NCI-H2196 (cell line): ENCODE data around the gene PPP2R3B.
"Not testable (repeated sequence)": the region's sequence is repeated elsewhere in the genome, so short reads cannot be mapped to it uniquely, and the experiment has no call there.

Experiments used
- DNase-seq: peaks from one replicate; lab custom pipeline; 2025; ENCODE audit not compliant: unreplicated experiment; lab: John Stamatoyannopoulos, UW

The PPP2R3B gene

DNA sequence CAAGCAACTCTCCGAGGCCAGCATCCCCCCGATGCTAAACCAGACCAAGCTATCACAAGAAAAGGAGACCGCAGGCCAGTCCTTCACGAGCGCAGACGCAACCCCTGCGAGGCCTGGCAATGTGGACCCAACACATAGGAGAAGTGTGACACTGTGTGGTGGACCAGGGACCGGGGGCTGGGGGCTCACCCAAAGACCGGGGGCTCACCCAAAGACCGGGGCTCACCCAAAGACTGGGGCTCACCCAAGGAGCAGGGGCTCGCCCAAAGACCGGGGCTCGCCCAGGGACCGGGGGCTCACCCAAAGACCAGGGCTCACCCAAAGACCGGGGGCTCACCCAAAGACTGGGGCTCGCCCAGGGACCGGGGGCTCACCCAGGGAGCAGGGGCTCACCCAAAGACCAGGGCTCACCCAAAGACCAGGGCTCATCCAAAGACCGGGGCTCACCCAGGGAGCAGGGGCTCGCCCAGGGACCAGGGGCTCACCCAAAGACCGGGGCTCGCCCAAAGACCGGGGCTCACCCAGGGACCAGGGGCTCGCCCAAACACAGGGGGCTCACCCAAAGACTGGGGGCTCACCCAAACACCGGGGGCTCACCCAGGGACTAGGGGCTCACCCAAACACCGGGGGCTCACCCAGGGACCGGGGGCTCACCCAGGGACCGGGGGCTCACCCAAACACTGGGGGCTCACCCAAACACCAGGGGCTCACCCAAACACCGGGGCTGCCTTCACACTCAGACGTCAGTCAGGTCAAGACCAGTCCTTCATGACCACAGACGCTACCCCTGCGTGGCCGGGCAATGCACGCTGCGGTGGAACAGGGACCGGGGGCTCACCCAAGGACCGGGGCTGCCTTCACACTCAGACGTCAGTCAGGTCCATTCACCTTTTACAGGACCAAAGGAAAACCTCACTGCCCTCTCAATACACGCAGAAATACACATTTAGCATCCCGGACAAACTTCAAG lies 32.9 kb downstream of the PPP2R3B start:
- no peak for DNase-seq

DNA sequence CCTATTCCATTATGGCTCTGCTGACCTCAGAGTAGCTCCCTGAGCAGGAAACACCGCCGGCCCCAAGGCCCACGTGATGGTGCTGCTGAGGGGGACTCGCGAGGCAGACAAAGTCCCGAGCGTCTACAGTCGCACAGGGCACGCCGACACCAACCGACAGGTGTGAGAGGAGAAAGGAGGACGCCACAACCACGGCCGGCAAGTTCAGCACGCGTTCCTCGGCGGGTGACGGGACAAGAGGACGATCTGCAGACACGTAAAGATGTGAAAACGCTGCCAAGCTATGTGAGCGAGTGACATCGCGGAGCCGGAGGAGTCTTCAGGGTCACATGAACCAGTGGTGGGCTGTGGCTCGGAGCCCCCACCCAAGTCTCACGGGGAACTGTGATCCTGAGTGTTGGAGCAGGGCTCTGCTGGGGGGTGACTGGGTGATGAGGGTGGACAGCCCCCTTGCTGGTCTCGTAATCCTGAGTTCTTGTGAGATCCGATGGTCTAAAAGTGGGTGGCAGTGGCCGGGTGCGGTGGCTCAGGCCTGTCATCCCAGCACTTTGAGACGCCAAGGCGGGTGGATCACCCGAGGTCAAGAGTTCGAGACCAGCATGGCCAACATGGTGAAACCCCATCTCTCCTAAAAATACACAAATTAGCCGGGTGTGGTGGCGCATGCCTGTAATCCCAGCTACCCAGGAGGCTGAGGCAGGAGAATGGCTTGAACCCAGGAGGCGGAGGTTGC lies 34.0 kb downstream of the PPP2R3B start:
- DNase-seq: no peak

DNA sequence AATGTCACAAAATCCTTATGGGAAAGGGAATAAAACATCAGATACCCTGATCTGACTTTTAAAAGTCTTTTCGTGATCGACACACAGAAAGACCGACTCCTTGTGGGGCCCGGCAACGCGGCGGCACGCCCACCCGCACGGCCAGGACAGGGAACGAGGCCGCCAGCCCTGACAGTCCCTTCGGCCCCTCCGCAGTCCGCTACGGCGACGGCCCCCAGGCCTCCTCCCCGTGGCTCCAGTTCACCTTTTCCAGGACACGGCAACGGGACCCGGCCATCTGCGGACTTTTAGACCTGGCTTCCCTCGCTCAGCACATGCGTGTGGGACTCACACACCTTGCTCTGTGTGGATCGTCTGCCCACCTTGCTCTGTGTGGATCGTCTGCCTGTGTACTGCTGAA lies 34.5 kb downstream of the PPP2R3B start:
- DNase-seq: no peak

DNA sequence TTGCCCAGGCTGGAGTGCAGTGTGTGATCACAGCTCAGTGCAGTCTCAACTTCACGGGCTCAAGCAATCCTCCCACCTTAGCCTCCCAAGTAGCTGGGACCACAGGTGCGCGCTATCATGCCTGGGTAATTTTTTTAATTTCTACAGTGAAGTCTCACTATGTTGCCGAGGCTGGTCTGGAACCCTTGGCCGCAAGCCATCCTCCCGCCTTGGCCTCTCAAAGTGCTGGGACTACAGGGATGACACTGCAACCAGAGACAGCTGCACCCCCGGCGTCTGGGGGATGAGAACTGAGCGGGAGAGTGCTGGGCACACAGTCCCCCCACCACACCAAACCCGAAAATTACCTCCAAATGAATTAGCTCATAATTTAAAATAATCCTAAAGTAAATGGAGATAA lies 35.0 kb downstream of the PPP2R3B start:
- no peak for DNase-seq

DNA sequence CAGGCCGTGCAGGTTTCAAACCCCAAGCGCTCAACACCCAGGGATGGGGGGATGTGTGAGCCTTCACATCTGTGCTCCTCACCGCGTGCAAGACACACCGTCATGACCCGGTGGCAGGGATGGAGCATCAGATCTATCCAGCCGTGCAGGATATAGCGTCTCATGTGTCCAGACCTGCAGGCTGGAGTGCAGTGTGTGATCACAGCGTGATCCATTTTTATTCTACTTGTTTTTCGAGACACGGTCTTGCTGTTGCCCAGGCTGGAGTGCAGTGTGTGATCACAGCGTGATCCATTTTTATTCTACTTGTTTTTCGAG lies 35.4 kb downstream of the PPP2R3B start:
- DNase-seq: not testable (repeated sequence)

DNA sequence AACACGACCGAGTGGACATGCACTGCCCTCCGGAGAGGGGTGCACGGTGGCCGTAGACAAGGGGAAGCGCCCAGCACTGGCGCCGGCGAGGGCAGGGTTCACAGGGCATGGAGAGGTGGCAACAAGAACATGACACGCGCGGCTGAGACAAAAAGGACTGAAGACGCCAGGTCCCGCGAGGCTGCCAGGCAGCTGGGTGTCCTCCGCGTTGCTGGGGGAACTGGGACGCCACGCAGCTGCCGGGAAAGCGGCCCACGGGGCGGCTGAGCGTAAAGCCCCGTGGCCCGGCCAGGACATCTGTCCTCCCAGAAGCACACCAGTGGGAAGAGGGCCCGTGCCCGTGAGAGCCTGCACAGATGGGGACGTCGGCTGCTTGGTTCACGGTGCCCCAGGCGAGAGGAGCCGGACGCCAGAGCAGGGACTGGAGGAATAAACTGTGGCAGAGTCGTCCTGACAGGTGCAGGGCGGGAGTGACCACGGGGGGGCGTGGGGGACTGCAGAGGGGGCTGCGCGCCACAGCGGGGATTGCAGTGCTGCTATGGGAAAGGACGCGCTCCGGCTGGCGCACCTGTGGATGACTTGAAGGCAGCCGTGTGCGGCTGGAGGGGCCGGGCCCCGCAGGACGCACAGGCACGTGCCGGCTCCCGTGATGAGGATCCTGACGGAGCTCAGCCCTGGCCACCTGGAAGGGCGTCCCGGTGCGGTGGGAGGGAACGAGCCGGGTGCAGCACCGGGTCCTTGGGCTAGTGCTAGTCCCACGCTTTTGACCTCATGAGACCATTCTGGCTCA lies 36.0 kb downstream of the PPP2R3B start:
- no peak for DNase-seq

DNA sequence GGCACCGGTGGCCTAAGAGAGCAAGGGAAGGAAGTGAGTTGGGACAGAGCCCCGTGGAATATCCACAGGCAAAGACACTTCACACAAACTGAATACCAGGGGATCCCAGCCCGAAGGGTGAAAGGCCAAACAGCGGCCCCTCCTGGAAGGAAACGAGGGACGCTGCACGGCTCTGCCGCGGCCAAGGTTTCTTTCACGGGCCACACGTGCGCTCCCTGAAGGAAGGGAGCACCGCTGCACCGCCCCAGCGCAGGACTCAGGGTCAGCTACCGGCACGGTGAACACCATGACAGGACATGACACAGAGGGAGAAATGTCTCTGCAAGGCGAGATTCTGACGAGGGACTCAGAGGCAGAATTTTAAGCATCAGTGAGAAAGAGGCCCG lies 36.6 kb downstream of the PPP2R3B start:
- no peak for DNase-seq

DNA sequence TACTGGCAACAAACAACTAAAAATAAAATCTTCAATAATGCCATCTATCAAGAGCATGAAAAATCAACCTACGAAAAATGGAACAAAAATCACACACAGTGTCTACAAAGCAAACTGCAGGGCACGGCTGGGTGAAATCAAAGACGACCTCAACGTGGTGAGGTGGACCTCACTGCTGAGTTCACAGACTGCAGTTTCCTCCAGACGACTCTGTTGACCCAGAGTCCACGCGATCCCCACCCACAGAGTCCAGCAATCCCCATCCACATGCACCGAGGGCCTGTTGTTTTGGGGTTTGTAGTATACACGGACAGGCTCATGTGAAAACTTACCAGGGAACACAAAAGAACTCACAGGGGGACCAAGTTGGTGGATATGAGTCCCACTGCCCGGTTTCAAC lies 37.0 kb downstream of the PPP2R3B start:
- DNase-seq: no peak

DNA sequence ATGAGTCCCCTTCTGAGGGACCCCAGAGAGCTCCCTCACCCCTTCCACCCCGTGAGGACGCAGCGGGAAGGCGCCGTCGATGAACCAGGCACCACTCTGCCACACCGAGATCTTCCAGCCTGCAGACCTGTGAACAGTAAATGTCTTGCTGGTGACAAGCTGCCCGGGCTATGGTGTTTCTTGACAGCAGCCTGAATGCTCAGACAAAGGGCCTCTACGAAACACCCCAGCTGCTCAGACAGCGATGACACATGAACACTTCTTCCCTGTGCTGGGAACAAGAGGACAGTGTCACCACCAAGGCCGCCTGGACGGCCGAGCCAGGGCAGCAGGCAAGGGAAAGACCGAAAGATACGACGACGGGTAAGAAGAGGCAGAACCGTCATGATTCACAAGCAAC lies 37.5 kb downstream of the PPP2R3B start:
- DNase-seq: no peak

DNA sequence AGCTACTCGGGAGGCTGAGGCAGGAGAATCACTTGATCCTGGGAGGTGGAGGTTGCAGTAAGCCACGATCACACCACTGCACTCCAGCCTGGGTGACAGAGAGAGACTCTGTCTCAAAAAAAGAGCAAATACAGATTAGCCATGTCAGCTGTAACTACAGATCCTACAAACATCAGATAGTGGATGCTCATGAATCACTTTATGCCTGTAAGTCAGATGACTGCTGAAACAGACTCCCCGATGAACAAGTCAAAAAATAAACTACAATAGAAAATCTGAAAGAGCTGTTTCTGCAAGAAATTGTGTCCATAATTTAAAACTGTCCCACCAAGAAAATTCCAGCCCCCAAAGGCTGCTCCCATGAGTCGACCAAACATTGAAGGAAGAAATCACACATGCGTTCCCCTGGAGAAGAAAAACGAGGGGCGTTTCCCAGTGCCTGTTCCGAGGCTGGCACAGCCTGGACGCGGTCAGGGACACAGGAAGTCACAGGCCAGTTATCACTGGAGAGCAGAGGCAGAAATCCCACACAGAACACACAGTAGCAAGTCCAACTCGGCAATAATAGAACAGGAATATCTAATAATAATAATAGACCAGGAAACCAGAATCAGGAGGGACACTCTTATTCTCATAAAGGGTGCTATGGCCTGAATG lies 38.1 kb downstream of the PPP2R3B start:
- DNase-seq: no peak

DNA sequence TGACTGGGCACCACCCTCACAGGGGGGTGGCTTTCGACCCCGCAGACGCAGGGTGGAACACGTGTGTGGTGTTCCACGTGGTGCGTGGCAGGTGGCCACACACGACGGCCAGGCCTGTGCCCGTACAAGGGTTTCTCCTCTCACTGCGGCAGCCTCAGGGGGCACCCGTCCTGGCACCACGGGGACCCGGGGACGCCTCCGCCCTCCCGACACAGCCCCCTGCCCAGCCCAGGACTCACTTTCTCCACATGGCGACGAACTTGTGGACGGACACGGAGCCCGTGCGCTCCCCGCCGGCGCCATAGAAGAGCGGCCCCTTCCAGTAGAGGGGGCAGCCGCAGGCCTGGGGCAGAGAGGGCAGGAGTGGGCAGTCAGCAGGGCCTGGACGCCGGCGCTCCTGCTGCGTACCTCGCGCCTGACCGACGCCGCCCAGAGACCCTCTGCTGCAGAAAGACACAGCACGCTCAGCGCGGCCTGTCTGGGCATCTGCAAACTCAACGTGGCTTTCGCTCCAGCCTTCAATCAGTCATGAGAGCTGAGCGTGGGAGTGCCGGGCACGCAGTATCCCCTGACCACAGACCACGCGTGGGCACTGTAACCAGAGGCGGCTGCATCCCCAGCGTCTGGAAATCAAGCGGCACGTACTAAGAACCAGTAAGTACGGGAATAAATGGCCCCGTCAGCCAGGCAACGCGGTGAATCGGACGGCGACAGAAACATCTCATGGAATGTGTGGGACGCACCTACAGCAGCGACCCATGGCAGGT lies 39.2 kb downstream of the PPP2R3B start:
- DNase-seq: no peak

DNA sequence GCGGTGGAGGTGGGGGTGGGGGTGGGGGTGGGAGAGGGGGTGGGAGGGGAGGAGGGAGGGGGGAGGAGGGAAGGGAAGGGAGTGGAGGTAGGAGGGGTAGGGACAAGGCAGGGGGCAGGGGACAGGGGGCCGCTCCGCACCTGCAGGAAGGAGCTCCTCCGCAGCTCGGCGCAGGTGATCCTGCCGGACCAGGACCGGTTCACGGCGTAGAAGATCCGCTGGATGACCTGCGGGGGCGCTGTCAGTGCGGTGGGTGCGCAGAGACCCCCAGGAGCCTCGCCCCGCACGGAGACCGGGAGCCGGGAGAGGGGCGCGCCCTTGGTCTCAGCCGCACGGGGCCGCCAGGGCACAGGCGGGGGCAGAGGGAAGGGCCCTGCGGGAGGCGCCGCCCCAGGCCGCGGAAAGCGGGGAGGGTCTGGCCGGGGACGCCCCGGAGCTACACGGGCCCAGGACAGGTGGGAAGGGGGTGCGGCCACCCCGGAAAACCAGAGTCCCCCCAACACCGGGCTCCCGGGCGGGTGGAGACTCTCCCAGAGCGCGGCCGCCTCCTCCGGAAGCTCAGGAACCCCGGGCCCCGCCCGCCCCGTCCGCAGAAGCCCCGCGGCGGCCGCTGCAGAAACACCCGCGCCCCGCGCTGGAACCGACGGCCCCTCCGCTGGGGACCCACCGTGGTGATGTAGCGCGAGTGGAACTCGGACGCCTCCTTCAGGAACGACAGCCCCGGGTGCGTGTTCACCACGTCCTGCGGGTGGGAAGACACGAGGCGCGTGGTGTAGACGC lies 40.5 kb downstream of the PPP2R3B start:
- no peak for DNase-seq

DNA sequence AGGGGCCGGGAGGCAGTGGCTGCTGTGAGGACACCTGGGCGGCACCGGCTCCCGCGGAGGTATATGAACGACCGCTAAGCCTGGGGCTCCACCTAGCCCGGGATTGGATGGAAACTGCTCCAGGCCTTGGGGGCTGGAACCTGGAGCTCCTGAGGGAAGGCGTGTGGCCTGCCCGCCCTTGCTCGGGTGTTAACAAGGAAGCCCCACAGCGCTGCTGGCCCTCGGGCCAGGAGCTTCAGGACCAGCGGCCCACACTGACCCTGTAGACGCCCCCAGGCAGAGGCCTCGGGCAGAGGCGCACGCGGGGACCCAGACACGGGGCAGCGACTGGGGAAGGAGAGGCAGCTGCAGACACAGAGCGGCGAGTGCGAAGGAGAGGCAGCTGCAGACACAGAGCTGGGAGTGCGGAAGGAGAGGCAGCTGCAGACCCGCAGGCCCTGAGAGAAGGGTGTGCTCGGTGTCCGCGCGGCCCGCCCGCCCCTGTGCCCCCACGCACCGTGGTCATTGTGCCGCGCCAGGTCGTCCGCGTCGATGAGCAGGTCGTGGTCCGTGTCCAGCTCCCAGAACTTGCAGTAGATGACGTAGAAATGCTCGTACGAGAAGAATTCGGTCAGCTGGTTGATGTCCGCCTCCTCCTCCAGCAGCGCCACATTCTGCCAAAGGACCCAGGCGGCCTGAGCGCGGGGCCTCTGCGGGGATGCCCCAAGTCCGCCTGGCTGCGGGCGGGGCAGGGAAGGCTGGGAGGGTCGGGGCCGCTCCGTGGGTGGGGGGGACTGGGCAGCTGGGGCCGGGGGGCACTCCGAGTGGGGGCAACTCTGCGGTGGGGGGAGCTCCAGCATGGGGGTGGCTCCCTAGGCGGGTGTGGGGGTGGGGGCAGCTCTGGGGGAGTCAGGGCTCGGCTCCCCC lies 41.4 kb downstream of the PPP2R3B start:
- DNase-seq: no peak

DNA sequence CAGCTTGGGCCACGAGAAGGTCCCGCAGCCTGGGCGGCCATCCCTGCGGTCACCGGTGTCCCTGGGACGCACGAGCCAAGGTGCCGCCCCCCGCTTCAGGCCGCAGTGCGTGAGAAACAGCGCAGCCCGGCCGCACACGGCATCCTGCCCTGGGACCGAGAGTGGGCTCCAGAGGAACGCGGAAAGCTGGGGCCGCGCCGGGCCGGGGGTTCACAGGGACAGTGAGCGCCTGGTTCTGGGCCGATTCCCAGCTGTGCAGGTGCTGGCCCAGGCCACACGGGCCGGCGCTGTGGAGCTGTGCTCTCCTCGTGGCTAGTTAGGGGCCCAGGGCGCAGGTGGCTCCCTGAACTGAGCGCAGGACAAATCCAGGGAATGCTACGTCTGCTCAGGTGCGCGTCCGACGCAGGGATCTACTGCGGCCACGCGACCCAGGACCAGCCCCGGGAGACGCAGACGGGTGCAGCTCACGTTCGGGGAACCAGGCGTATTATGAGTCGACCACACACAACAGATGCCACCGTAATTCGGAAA lies 42.3 kb downstream of the PPP2R3B start:
- no peak for DNase-seq

DNA sequence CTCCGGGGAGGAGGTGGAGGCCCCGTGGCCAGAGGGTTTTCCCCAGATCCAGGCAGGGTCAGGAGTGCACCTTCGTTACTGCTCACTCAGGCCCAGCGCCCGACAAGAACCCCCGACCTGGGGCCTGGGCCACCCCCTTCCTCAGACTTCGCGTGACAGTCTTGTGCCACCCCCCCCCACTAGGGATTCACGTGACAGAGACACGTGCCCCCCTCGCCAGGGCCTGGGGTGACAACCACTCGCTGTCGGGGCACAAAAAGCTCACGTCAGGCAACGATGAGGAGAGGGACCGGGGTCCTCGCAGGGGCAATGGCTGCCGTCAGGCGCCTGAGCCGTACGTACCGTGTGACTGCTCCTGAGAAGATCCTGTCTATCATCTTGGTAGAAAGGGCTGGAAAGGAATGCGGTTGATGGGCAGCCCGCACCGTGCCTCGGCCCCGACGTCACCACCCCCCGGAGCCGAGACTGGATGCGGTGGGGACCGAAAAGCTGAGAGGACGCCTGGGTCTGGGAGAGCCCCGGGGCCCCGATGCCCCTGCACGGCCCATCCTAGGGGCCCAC lies 45.1 kb downstream of the PPP2R3B start:
- DNase-seq: no peak

DNA sequence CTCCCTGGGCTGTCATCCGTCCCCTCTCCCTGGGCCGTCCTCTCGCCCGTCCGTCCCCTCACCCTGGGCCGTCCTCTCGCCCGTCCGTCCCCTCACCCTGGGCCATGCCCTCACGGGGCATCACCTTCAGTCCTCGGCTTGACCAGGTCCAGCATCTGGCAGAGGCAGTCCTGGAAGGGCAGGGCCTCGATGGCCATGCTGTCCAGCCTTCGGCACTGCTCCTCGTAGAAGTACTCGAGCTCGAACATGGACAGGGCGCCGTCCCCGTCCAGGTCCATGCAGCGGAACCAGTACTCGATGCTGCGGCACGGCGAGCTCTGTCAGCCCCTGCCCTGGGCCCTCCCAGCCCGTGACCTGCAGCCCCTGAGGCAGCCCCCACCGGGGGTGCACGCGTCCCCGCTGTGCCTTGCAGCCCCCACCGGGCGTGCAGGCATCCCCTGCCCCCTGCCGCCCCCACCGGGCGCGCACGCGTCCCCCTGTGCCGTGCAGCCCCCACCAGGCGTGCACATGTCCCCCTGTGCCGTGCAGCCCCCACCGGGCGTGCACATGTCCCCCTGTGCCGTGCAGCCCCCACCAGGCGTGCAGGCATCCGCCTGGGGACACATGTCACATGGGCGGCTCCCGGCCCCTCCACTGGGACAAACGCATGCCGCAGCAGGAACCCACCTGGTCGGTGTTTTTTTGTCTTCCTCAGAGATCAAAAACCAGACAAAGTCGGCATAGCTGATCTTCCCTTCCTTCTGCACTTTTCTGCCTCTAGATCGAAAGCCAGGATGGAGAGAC lies 45.9 kb downstream of the PPP2R3B start:
- no peak for DNase-seq

DNA sequence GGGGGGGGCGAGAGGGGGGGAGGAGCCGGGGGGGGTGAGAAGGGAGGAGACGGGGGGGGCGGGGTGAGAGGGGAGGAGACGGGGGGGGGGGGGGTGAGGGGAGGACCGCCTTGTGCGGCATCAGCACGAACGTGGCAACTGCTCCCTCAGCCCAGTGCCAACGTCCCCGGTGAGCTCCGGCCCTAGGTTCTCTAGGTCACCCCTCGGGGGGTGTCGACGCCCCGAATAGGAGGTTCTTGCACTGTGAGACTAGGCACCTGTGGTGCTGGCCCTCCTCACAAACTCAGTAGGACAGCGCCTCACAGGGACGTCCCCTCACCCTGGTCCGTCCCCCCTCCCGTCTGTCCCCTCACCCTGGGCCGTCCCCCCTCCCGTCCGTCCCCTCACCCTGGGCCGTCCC lies 46.6 kb downstream of the PPP2R3B start:
- DNase-seq: no peak
